Ovary (tissue), 9 donors: ENCODE results near the gene TMEM260. TPM values are rescaled to one million over a fixed set of nuclear protein-coding genes. Genes with fewer than 3 reads are reported as not detected.
"Not testable (repeated sequence)": the region's sequence is repeated elsewhere in the genome, so short reads cannot be mapped to it uniquely, and the experiment has no call there.

ENCODE experiments used
- DNase-seq, 5 donors: peaks; one replicate each; pipeline ENCODE4 v3.0.0-alpha.2; 2019 to 2020
- H3K27ac ChIP-seq, 2 donors: fragments of 200-600 bp; one replicate each; pipeline versions ENCODE4 v1.5.1 to v1.8.0; 2019 to 2022
- H3K27me3 ChIP-seq: fragments of 200-600 bp; one replicate; pipeline ENCODE4 v1.8.0; 2022
- H3K36me3 ChIP-seq: fragments of 200-600 bp; sonication (generic); one replicate; pipeline ENCODE4 v1.5.1; 2019
- H3K4me1 ChIP-seq: one replicate; pipeline ENCODE4 v1.8.1; 2013; ENCODE audit warnings: mild to moderate bottlenecking, moderate library complexity; ENCODE audit not compliant: insufficient read depth
- H3K4me3 ChIP-seq: fragments of 200-600 bp; sonication (generic); one replicate; pipeline ENCODE4 v1.5.1; 2017
- H3K9me3 ChIP-seq, 2 donors: fragments of 200-600 bp in 1 of 2; sonication (generic) in 1 of 2; one replicate each; pipeline versions ENCODE4 v1.5.1 to v1.8.1; 2013 to 2019; ENCODE audit warnings: mild to moderate bottlenecking in 1 of 2, moderate library complexity in 1 of 2
- EP300 ChIP-seq: sonication (generic); formaldehyde crosslinking; IDR thresholded peaks from one replicate; pipeline ENCODE4 v1.6.1; 2017; ENCODE audit warnings: antibody characterized with exemption
- POLR2A ChIP-seq: fragments of 450-650 bp; IDR thresholded peaks from one replicate; pipeline ENCODE4 v1.6.1; 2017; ENCODE audit warnings: antibody characterized with exemption, mild to moderate bottlenecking, moderate library complexity
- WGBS, 3 donors: extraction: QIAGEN DNeasy Blood & Tissue Kit in 1 of 3; methylation state at CpG; one replicate each; pipeline versions ENCODE4 v1.1.5 to v1.1.7; 2013 to 2017; 5-methylcytosine and 5-hydroxymethylcytosine counted together
- intact Hi-C, 4 donors: fragments of 100-400 bp; cut with DNase I; formaldehyde crosslinking; loops; one replicate each; pipeline versions ENCODE4 v1.11.0 to v1.15.1; 2022 to 2023
- polyA plus RNA-seq, 2 donors: library from polyadenylated mRNA; stranded (reverse); fragments of 200-250 nt in 1 of 2; fragments of 350-450 nt in 1 of 2; fragmentation: Illumina TruSeq in 1 of 2; extraction: RNeasy Lipid Tissue Mini Kit (QIAGEN cat#74804) in 1 of 2; gene quantifications; one replicate each; pipeline ENCODE4 v1.2.3, GENCODE V29; 2013 to 2014
- total RNA-seq, 7 donors: library from RNA; depleted of rRNA in 2 of 7; stranded (reverse); fragments of >200 nt in 2 of 7; fragmentation: NEBNext Ultra II Directional in 3 of 7; extraction: Animal tissue kit (Norgen Biotek cat#: 25700) in 3 of 7; gene quantifications; one replicate each; pipeline versions ENCODE4 v1.1.0 to v1.2.4, GENCODE V29; 2016 to 2023
- TF ChIP-seq, protein P1 (sequence below), 3 donors: fragments of 450-650 bp in 2 of 3; fragments of 200-600 bp in 1 of 3; IDR thresholded peaks; one replicate each; pipeline versions ENCODE4 v1.5.1 to v1.8.0; 2016 to 2022; ENCODE audit warnings: antibody characterized with exemption in 3 of 3, mild to moderate bottlenecking in 1 of 3
- donor health status: DM: no; HTN: no; CAD: no; lungs with moderate emphysema.
- donor health status: DM: no; HTN: no; CAD: no.
- donor health status: Bipolar disorder and iron deficiency.
- donor health status: DM: yes; HTN: yes; CAD: no.
- donor health status: DM: no; HTN: no; CAD: no.
- donor health status: DM: yes; HTN: yes; CAD: no.

Gene TMEM260
- total and polyA plus RNA-seq, 9 donors = 12.8 to 28.1 (median 21.5) TPM

DNA sequence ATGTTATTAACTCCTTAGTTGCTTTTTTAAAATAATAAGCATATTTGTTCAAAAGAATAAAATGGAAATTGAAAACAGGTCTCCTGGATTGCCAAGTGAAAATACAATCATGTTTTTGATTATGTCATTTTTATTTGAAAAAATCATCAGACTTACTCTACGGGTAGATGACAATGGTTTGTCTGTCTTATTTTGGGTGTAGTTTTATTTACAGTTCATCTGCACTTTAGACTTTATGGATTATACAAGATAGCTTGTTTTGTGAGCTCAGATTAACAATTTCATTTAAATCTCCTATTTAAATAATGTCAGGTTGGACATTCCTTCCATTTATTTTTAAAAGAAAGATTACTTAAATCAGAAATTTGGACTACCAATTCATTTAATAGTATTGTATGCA, 14.8 kb downstream of the TMEM260 start:
- intact Hi-C loops = no loop called here
- Histone ChIP-seq H3K4me3 (no peak overlapping the region), H3K36me3 (no peaks in the 10 kb centered on the region), H3K9me3 (no peaks in the 10 kb centered on the region), H3K27ac (no peak overlapping the region), H3K27me3 (no peaks in the 10 kb centered on the region), H3K4me1 (no peaks in the 10 kb centered on the region)
- no peak for TF ChIP-seq POLR2A
- TF ChIP-seq, protein P1, sequence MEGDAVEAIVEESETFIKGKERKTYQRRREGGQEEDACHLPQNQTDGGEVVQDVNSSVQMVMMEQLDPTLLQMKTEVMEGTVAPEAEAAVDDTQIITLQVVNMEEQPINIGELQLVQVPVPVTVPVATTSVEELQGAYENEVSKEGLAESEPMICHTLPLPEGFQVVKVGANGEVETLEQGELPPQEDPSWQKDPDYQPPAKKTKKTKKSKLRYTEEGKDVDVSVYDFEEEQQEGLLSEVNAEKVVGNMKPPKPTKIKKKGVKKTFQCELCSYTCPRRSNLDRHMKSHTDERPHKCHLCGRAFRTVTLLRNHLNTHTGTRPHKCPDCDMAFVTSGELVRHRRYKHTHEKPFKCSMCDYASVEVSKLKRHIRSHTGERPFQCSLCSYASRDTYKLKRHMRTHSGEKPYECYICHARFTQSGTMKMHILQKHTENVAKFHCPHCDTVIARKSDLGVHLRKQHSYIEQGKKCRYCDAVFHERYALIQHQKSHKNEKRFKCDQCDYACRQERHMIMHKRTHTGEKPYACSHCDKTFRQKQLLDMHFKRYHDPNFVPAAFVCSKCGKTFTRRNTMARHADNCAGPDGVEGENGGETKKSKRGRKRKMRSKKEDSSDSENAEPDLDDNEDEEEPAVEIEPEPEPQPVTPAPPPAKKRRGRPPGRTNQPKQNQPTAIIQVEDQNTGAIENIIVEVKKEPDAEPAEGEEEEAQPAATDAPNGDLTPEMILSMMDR (IDR thresholded peaks at IDR 0.05) = no peak
- no peak for TF ChIP-seq EP300
- DNase-seq = no peak
- WGBS, 3 donors = 86 to 95% (median 89%) methylated on average over 1 of the region's 1 CpG

DNA sequence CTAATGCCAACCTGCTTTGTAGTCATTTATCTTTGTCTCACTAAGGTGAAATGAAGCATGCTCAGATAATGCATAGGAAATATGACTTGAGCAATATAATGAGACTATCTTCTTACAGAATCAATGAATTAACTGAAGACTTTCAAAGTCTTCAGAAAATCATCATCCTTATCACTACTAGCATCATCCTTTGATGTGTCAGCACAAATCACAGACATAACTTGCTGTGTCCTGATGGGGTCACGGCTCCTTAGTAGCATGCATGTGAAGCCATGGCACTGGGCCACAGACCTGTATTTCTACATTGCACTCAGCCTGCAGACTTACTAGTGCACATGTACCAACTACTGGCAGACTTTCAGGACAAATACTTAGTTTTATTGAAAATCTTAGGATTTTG, 18.9 kb downstream of the TMEM260 start:
- Histone ChIP-seq H3K36me3 (no peaks in the 10 kb centered on the region), H3K4me3 (no peak overlapping the region), H3K9me3 (no peaks in the 10 kb centered on the region), H3K27me3 (no peaks in the 10 kb centered on the region), H3K27ac (no peak overlapping the region), H3K4me1 (peaks cover 1% of the 10 kb centered on the region)
- TF ChIP-seq EP300 (no peak), POLR2A (no peak)
- TF ChIP-seq, protein P1 (IDR thresholded peaks at IDR 0.05) = no peak
- WGBS, 3 donors = 98 to 100% (median 100%) methylated on average over 1 of the region's 1 CpG
- intact Hi-C loops = no loop called here
- no peak for DNase-seq

DNA sequence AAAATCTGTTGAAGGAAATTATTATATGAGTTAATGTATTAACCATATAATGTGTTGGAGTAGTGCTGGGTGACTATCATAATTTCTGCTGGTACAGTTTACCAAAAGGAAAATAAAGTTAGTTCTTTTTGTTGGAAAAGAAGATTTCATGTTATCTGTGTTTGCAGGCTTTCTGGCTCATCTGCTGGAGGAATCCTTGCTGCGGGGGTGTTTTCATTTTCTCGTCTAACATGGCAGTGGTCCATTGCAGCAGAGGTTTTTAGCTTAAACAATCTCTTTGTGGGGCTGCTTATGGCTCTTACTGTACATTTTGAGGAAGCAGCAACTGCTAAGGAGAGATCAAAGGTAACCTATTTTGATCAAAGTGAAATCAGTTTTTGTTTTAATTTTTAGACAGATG, 24.1 kb downstream of the TMEM260 start:
- no peaks in the 10 kb centered on the region for H3K27me3 ChIP-seq
- WGBS, 3 donors = 8 to 12% (median 8%) methylated on average over 2 of the region's 2 CpGs
- no peak overlapping the region for H3K4me3 ChIP-seq
- no peak overlapping the region for H3K27ac ChIP-seq
- no peak for DNase-seq
- no peaks in the 10 kb centered on the region for H3K9me3 ChIP-seq
- peaks cover 4% of the 10 kb centered on the region for H3K4me1 ChIP-seq
- TF ChIP-seq POLR2A (no peak), EP300 (no peak)
- TF ChIP-seq, protein P1 (IDR thresholded peaks at IDR 0.05) = no peak
- intact Hi-C loops = no loop called here
- no peaks in the 10 kb centered on the region for H3K36me3 ChIP-seq

DNA sequence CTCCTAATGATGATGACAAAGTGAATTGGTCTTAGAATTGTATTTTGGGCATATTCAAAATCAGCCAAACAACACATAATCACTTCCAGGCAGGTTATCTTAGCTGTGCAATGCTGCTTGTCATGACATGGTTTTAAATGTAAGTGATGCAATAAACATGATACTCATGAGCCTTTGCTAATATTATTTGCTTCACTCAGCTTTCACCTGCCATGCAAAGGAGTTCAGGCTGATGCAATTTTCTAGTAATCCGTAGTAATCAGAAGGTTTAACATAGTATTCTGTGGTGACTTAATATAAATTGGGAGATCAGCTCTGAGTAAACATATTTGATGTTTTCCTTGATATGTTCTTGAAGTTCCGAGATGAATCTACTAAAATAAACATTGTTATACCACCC, 29.1 kb downstream of the TMEM260 start:
- WGBS, 3 donors = 85 to 90% (median 90%) methylated on average over 2 of the region's 2 CpGs
- no peak for TF ChIP-seq POLR2A
- TF ChIP-seq, protein P1 (IDR thresholded peaks at IDR 0.05) = no peak
- TF ChIP-seq EP300 = no peak
- no peak for DNase-seq
- no peaks in the 10 kb centered on the region for H3K27me3 ChIP-seq
- H3K4me1 ChIP-seq = peaks cover 3% of the 10 kb centered on the region
- H3K4me3 ChIP-seq = no peak overlapping the region
- intact Hi-C loops = no loop called here
- H3K9me3 ChIP-seq = no peaks in the 10 kb centered on the region
- no peak overlapping the region for H3K27ac ChIP-seq
- no peaks in the 10 kb centered on the region for H3K36me3 ChIP-seq

DNA sequence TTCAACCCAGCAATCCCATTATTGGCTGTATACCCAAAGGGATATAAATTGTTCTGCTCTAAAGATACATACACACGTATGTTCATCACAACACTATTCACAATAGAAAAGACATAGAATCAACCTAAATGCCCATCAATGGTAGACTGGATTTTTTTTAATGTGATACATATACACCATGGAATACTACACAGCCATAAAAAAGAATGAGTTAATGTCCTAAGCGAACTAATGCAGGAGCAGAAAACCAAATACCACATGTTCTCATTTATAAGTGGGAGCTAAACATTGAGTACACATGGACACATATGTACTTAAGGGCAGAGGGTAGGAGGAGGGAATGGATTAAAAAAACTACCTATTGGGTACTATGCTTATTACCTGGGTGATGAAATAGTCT, 32.1 kb downstream of the TMEM260 start:
- H3K27ac ChIP-seq, H3K4me3 ChIP-seq, DNase-seq, intact Hi-C loops, H3K36me3 ChIP-seq, H3K27me3 ChIP-seq, H3K4me1 ChIP-seq, H3K9me3 ChIP-seq: not testable (repeated sequence)
- 98 to 99% (median 99%) methylated on average over 2 of the region's 2 CpGs for WGBS, 3 donors
